SK-N-SH (cell line): ENCODE data around the gene GOLGA6L7. TPM values are rescaled to one million over a fixed set of nuclear protein-coding genes. Genes with fewer than 3 reads are reported as not detected.

Experiments used
- CTCF ChIA-PET: fragments of 300-600, 350-600 bp; formaldehyde crosslinking; extraction: SDS; loops from one replicate; lab custom pipeline; 2021; lab: Yijun Ruan, JAX
- POLR2A ChIA-PET: fragments of 350-600 bp; sonication (Branson Sonifier 250); formaldehyde crosslinking; extraction: SDS; loops from one replicate; lab custom pipeline; 2020; ENCODE audit warnings: antibody characterized with exemption, inconsistent platforms; lab: Yijun Ruan, JAX
- DNase-seq: peaks from one replicate; pipeline ENCODE4 v3.0.0; 2012
- H2AFZ ChIP-seq: fragments of 200-600 bp; sonication (generic); 2 replicates; pipeline ENCODE4 v1.8.1; 2016; ENCODE audit warnings: antibody characterized with exemption, mild to moderate bottlenecking, low read depth
- H3F3A ChIP-seq: fragments of 200-600 bp; sonication (generic); replicated peaks from 2 replicates; pipeline ENCODE3; 2016; ENCODE audit warnings: antibody characterized with exemption, mild to moderate bottlenecking; ENCODE audit not compliant: insufficient read depth
- H3K27ac ChIP-seq, 2 experiments: fragments of 200-500 bp in 1 of 2; fragments of 200-600 bp in 1 of 2; sonication (Bioruptor generic) in 1 of 2; sonication (generic), shearing (Covaris generic) in 1 of 2; 2 replicates each; pipeline versions ENCODE4 v1.5.1 to v1.6.1; 2014 to 2016; ENCODE audit warnings: low read depth in 2 of 2, inconsistent platforms in 1 of 2, low read length in 1 of 2, mild to moderate bottlenecking in 1 of 2, mixed read lengths in 1 of 2
- H3K27me3 ChIP-seq: fragments of 200-600 bp; sonication (generic), shearing (Covaris generic); 2 replicates; pipeline ENCODE4 v1.6.1; 2016; ENCODE audit warnings: mixed run types; ENCODE audit not compliant: insufficient read depth
- H3K36me3 ChIP-seq, 2 experiments: fragments of 200-500 bp in 1 of 2; fragments of 200-600 bp in 1 of 2; sonication (Bioruptor generic) in 1 of 2; sonication (generic) in 1 of 2; replicated peaks in 1 of 2; 2 replicates each; pipeline versions ENCODE3 to v1.5.1; 2014 to 2016; ENCODE audit warnings: low read length in 1 of 2, mild to moderate bottlenecking in 1 of 2; ENCODE audit not compliant: insufficient read depth in 2 of 2, control insufficient read depth in 1 of 2
- H3K4me1 ChIP-seq, 2 experiments: fragments of 200-500 bp in 1 of 2; fragments of 200-600 bp in 1 of 2; sonication (Bioruptor generic) in 1 of 2; sonication (generic), shearing (Covaris generic) in 1 of 2; 2 replicates each; pipeline versions ENCODE4 v1.5.1 to v1.6.1; 2014 to 2016; ENCODE audit warnings: low read depth in 1 of 2, low read length in 1 of 2, mixed run types in 1 of 2; ENCODE audit not compliant: insufficient read depth in 2 of 2, control insufficient read depth in 1 of 2
- H3K4me2 ChIP-seq: fragments of 200-600 bp; sonication (generic), shearing (Covaris generic); 2 replicates; pipeline ENCODE4 v1.6.1; 2017; ENCODE audit warnings: mixed run types
- H3K4me3 ChIP-seq, 2 experiments: fragments of 200-500 bp in 1 of 2; fragments of 200-600 bp in 1 of 2; sonication (Bioruptor generic) in 1 of 2; sonication (generic), shearing (Covaris generic) in 1 of 2; 2 replicates each; pipeline versions ENCODE4 v1.5.1 to v1.8.1; 2014 to 2016; ENCODE audit warnings: low read depth in 2 of 2, inconsistent platforms in 1 of 2, low read length in 1 of 2, mild to moderate bottlenecking in 1 of 2, mixed read lengths in 1 of 2, moderate library complexity in 1 of 2
- H3K79me2 ChIP-seq: fragments of 200-600 bp; sonication (generic); 2 replicates; pipeline ENCODE4 v1.8.1; 2017; ENCODE audit warnings: mild to moderate bottlenecking; ENCODE audit not compliant: insufficient read depth
- H3K9ac ChIP-seq: fragments of 200-600 bp; sonication (generic); 2 replicates; pipeline ENCODE4 v1.6.1; 2017; ENCODE audit warnings: mixed run types
- H3K9me2 ChIP-seq: fragments of 200-600 bp; sonication (generic); 2 replicates; pipeline ENCODE4 v1.6.1; 2017; ENCODE audit warnings: mixed run types
- H3K9me3 ChIP-seq: fragments of 200-600 bp; sonication (generic); 2 replicates; pipeline ENCODE4 v1.6.1; 2017; ENCODE audit warnings: mixed run types, mild to moderate bottlenecking, moderate library complexity
- H4K20me1 ChIP-seq: fragments of 200-600 bp; sonication (generic); 2 replicates; pipeline ENCODE4 v1.6.1; 2017; ENCODE audit warnings: mild to moderate bottlenecking, mixed run types; ENCODE audit not compliant: insufficient read depth
- ELF1 ChIP-seq: IDR thresholded peaks from 2 replicates; pipeline ENCODE4 v1.4.0; 2012
- FOSL2 ChIP-seq: IDR thresholded peaks from 2 replicates; pipeline ENCODE4 v1.4.0; 2012; ENCODE audit warnings: low read depth, mild to moderate bottlenecking, moderate library complexity, borderline replicate concordance
- FOXM1 ChIP-seq: IDR thresholded peaks from 2 replicates; pipeline ENCODE4 v1.4.0; 2012; ENCODE audit warnings: low read depth, mild to moderate bottlenecking
- MEF2A ChIP-seq: IDR thresholded peaks from 2 replicates; pipeline ENCODE4 v1.4.0; 2012; ENCODE audit warnings: low read depth, borderline replicate concordance
- NRF1 ChIP-seq: IDR thresholded peaks from 2 replicates; pipeline ENCODE4 v1.6.1; 2012; ENCODE audit warnings: low read depth, mild to moderate bottlenecking, low read length
- POLR2AphosphoS5 ChIP-seq: IDR thresholded peaks from 2 replicates; pipeline ENCODE4 v1.6.1; 2012; ENCODE audit warnings: low read depth, low read length
- RAD21 ChIP-seq: IDR thresholded peaks from 2 replicates; pipeline ENCODE4 v1.6.1; 2012; ENCODE audit warnings: mild to moderate bottlenecking, low read length
- RCOR1 ChIP-seq: fragments of 150-350 bp; IDR thresholded peaks from 2 replicates; pipeline ENCODE4 v1.6.1; 2017; ENCODE audit warnings: antibody characterized with exemption, low read length
- RXRA ChIP-seq: IDR thresholded peaks from 2 replicates; pipeline ENCODE4 v1.4.0; 2012; ENCODE audit warnings: low read depth, mild to moderate bottlenecking, borderline replicate concordance
- SMC3 ChIP-seq: IDR thresholded peaks from 2 replicates; pipeline ENCODE4 v1.6.1; 2012; ENCODE audit warnings: low read depth, low read length, improper control_type of control experiment
- USF2 ChIP-seq: fragments of 150-350 bp; IDR thresholded peaks from 2 replicates; pipeline ENCODE4 v1.6.1; 2017; ENCODE audit warnings: antibody characterized with exemption, low read length, low read depth, borderline replicate concordance
- YY1 ChIP-seq: IDR thresholded peaks from 2 replicates; pipeline ENCODE4 v1.4.0; 2012; ENCODE audit warnings: low read depth, mild to moderate bottlenecking
- ZBTB33 ChIP-seq: IDR thresholded peaks from 2 replicates; pipeline ENCODE4 v1.4.0; 2012; ENCODE audit warnings: low read depth, borderline replicate concordance
- WGBS: methylation state at CpG from one replicate; pipeline ENCODE4 v1.1.6; 2017; ENCODE audit warnings: low lambda C conversion rate; 5-methylcytosine and 5-hydroxymethylcytosine counted together
- polyA plus RNA-seq, 3 experiments: library from polyadenylated mRNA; depleted of rRNA; stranded (reverse); fragments of >200 nt; gene quantifications; 2 replicates each; pipeline ENCODE4 v1.2.3, GENCODE V29; 2012

GOLGA6L7 gene
- polyA plus RNA-seq, 1 of the 3 experiments (the other 2 are of a cell fraction) = not detected

- Histone ChIP-seq H3K36me3 (no peaks in the 10 kb centered on the region), H4K20me1 (no peaks in the 10 kb centered on the region), H3K4me1 (peaks cover 0 to 32% of the 10 kb centered on the region in 2 experiments; a peak in 1 of 4 replicates), H3K4me2 (peak overlapping the region; percentile 90; the same call in 1 of the 2 replicates), H3K9me3 (no peaks in the 10 kb centered on the region), H3K4me3 (peak overlapping the region; percentile 64 to 69; a peak in 3 of 4 replicates), H3K27ac (peak overlapping the region in 1 of 2 experiments; percentile 66; a peak in 1 of 4 replicates), H3F3A (no peaks in the 10 kb centered on the region), H3K79me2 (no peaks in the 10 kb centered on the region), H3K9ac (no peak overlapping the region), H3K27me3 (no peaks in the 10 kb centered on the region), H2AFZ (no peak overlapping the region), H3K9me2 (no peaks in the 10 kb centered on the region)
- ChIA-PET POLR2A (interaction anchor here (1.5 to 3.3 kb wide), 2 partner anchors 11 to 25 kb away, joined by 4 to 33 read pairs; no protein-coding TSS in a partner anchor), CTCF (interaction anchor here (1.2 to 2.3 kb wide), 5 partner anchors 14 to 203 kb away, joined by 4 to 11 read pairs (median 6); no protein-coding TSS in a partner anchor)
- 81% methylated on average over 12 of the region's 17 CpGs for WGBS
- peak; percentile 47 for DNase-seq
- TF ChIP-seq FOSL2 (no peak), NRF1 (no peak), POLR2AphosphoS5 (no peak), ELF1 (no peak), RXRA (no peak), YY1 (no peak), RAD21 (no peak), FOXM1 (no peak), RCOR1 (no peak), SMC3 (no peak), USF2 (no peak), ZBTB33 (no peak), MEF2A (no peak)
These were observed 39.1 kb upstream of the GOLGA6L7 start for GRCh38 chr15:28887339-28888174.
